ENCODE measurements around the gene RAC3.

RAC3 gene

DNA sequence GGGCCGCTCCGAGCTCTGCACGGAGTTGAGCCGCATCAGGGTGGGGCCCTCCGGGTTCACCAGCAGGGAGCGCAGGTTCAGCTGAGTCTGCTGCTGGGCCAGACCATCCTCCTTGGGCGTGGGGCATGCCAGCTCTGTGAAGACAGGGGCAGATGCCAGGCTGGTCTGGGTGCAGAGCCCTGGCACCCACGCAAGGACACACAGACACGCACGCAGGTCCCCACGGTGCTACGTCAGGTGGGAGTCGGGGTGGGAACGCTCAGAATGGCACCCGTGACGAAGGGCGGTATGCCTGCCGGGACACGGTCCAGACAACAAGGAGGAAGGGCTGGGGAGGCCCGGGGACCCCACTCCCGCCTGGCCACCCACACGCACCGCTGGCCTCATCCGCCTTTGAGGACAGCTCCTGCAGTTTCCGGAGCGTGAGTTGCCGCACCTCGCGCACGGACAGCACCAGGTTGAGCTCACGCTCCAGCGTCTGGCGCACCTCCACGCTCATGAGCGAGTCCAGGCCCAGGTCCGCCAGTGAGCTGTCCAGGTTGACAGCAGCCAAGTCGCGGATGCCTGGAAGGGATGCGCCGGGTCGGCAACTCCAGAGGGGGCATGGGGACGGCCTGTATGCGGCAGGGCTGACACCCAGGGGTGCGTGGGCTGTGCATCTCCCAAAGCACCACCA is 49.4 kb downstream of the RAC3 start:
- DNase-seq (ENCODE audit: low spot score) = no peak

DNA sequence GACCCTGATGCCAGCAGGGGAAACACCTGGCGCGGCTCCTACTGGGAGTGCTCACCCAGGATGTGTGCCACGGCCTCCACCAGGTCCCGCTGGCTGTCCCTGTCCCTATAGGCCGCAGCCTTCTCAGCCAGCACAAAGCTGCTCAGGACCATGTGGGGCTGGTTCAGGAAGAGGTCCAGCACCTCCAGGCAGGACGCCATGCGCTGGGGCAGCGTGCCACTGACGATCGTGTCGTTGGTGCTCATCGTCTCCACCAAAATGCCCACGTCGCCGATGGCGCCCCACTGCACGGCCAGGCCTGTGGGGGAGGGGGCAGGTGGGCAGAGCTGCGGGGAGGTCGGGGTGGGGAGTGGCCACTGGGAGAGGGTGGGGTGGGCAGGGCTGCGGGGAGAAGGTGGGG is 50.1 kb downstream of the RAC3 start:
- no peak for DNase-seq (ENCODE audit: low spot score)
- Histone ChIP-seq H3K4me3 (no peak overlapping the region), H3K27ac (no peak overlapping the region)
- TF ChIP-seq, protein P1, sequence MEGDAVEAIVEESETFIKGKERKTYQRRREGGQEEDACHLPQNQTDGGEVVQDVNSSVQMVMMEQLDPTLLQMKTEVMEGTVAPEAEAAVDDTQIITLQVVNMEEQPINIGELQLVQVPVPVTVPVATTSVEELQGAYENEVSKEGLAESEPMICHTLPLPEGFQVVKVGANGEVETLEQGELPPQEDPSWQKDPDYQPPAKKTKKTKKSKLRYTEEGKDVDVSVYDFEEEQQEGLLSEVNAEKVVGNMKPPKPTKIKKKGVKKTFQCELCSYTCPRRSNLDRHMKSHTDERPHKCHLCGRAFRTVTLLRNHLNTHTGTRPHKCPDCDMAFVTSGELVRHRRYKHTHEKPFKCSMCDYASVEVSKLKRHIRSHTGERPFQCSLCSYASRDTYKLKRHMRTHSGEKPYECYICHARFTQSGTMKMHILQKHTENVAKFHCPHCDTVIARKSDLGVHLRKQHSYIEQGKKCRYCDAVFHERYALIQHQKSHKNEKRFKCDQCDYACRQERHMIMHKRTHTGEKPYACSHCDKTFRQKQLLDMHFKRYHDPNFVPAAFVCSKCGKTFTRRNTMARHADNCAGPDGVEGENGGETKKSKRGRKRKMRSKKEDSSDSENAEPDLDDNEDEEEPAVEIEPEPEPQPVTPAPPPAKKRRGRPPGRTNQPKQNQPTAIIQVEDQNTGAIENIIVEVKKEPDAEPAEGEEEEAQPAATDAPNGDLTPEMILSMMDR (IDR thresholded peaks at IDR 0.05) = no peak

More for the DNA sequence above, 49.4 kb downstream of the RAC3 start:
- H3K4me3 ChIP-seq = no peak overlapping the region
- TF ChIP-seq, protein P1 (IDR thresholded peaks at IDR 0.05) = no peak
- H3K27ac ChIP-seq = no peak overlapping the region

DNA sequence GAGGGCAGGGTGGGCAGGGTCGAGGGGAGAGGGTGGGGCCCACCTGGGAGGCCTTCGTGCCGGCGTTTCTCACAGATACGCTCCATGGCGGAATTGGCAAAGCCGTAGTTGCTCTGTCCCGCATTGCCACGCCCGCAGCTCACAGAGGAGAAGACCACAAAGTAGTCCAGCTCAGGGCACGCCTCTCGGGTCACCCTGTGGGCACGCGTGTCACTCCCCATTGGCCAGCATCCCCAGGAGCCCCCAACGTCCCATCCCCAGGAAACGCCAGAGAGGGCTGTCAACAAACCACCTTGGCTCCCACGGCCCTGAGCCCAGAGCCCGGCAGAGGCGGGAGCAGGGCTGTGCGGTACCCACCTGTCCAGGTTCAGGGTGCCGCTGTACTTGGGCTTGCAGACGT is 50.5 kb downstream of the RAC3 start:
- no peak for DNase-seq (ENCODE audit: low spot score)
- TF ChIP-seq, protein P1 (IDR thresholded peaks at IDR 0.05) = no peak
- no peak overlapping the region for H3K4me3 ChIP-seq
- no peak overlapping the region for H3K27ac ChIP-seq

DNA sequence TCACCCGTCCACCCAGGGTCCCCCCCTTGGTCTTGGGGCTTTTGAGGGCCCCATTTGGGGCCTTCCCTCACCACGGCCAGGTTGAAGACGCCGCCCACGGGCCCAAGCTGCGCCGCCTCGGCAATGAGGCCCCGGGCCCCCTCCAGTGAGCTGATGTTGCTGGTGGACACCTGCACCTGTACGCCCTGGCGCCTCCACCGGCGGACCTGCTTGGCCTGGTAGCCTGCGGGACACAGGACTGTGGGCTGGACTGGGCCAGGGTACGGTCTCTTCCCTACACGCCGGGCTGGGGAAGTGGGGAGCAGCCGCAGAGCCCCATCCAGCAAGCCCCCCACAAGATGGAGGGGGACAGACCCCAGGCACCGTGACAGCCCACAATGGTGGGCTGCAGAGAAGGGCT is 51.0 kb downstream of the RAC3 start:
- DNase-seq (ENCODE audit: low spot score) = no peak
- TF ChIP-seq, protein P1 (IDR thresholded peaks at IDR 0.05) = no peak
- Histone ChIP-seq H3K4me3 (no peak overlapping the region), H3K27ac (no peak overlapping the region)

DNA sequence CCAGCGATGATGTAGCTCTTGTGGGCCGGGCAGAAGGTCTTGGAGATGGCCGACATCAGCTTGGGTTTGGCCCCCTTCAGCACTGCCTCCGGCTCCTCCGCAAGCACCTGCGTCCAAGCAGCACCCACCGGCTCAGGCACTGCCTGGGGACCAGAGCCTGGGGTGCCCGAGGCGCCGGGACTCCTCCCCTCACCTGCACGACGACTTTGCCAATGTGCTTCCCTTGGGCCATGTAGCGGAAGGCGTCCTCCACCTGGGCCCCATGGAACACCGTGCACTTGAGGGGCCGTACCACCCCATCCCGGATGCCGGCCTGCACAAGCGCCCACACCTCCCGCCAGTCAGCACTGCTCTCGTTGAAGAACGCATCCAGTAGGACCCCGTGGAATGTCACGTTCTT is 51.5 kb downstream of the RAC3 start:
- no peak overlapping the region for H3K27ac ChIP-seq
- no peak for DNase-seq (ENCODE audit: low spot score)
- TF ChIP-seq, protein P1 (IDR thresholded peaks at IDR 0.05) = no peak
- no peak overlapping the region for H3K4me3 ChIP-seq

All from coronary artery (tissue), 2 donors.